Uterus (tissue), 4 donors: Measurements from ENCODE around the gene CITED4. TPM values are rescaled to one million over a fixed set of nuclear protein-coding genes. Genes with fewer than 3 reads are reported as not detected.
"Not testable (repeated sequence)": the region's sequence is repeated elsewhere in the genome, so short reads cannot be mapped to it uniquely, and the experiment has no call there.

Experiments used
- DNase-seq, 2 donors: peaks; one replicate each; pipeline ENCODE4 v3.0.0-alpha.2; 2019 to 2020
- H3K27ac ChIP-seq, 2 donors: fragments of 200-600 bp; sonication (generic); 1 replicate in 1 of 2; 2 replicates in 1 of 2; pipeline ENCODE4 v1.5.1; 2016 to 2018
- H3K27me3 ChIP-seq, 2 donors: fragments of 200-600 bp; sonication (generic); one replicate each; pipeline ENCODE4 v1.5.1; 2018 to 2019; ENCODE audit warnings: control low read depth in 1 of 2
- H3K36me3 ChIP-seq, 2 donors: fragments of 200-600 bp; sonication (generic); one replicate each; pipeline ENCODE4 v1.5.1; 2019; ENCODE audit warnings: control low read depth in 1 of 2
- H3K4me1 ChIP-seq, 2 donors: fragments of 200-600 bp; sonication (generic); one replicate each; pipeline ENCODE4 v1.5.1; 2018 to 2019; ENCODE audit warnings: control low read depth in 1 of 2
- H3K4me3 ChIP-seq, 2 donors: fragments of 200-600 bp; sonication (generic); 1 replicate in 1 of 2; 2 replicates in 1 of 2; pipeline ENCODE4 v1.5.1; 2018 to 2019; ENCODE audit warnings: mild to moderate bottlenecking in 1 of 2
- H3K9me3 ChIP-seq, 2 donors: fragments of 200-600 bp; sonication (generic); one replicate each; pipeline ENCODE4 v1.5.1; 2019; ENCODE audit warnings: control low read depth in 1 of 2
- CTCF ChIP-seq, 4 experiments: fragments of 200-600 bp in 2 of 4; fragments of 450-650 bp in 2 of 4; sonication (generic) in 2 of 4; IDR thresholded peaks; one replicate each; pipeline ENCODE4 v1.5.1; 2016 to 2019; ENCODE audit warnings: antibody characterized with exemption in 4 of 4, mild to moderate bottlenecking in 2 of 4, moderate library complexity in 1 of 4
- POLR2A ChIP-seq, 2 donors: fragments of 450-650 bp; IDR thresholded peaks; one replicate each; pipeline ENCODE4 v1.6.1; 2016; ENCODE audit warnings: antibody characterized with exemption in 2 of 2, mild to moderate bottlenecking in 1 of 2, moderate library complexity in 1 of 2
- intact Hi-C: fragments of 100-400 bp; cut with DNase I; formaldehyde crosslinking; loops from one replicate; pipeline ENCODE4 v1.15.1; 2023; ENCODE audit warnings: low total_unique reads
- total RNA-seq, 4 donors: library from RNA; depleted of rRNA in 3 of 4; stranded (reverse); fragments of >200 nt in 3 of 4; gene quantifications; one replicate each; pipeline versions ENCODE4 v1.1.0 to v1.2.4, GENCODE V29; 2014 to 2023
- donor health status: DM: yes; HTN: yes; CAD: no.

CITED4 gene
- total RNA-seq, 4 donors from 2014 or later, result 4.1 to 99.9 (median 19.9) TPM

GRCh38 chr1:40899230-40899870 lies 37.2 kb upstream of the CITED4 start:
- Histone ChIP-seq H3K4me3 (no peak overlapping the region), H3K9me3 (peaks cover 0 to 3% of the 10 kb centered on the region in 2 donors), H3K4me1 (no peaks in the 10 kb centered on the region), H3K36me3 (no peaks in the 10 kb centered on the region), H3K27ac (no peak overlapping the region), H3K27me3 (no peaks in the 10 kb centered on the region)
- TF ChIP-seq CTCF (IDR thresholded peaks at IDR 0.05) (no peak), POLR2A (IDR thresholded peaks at IDR 0.05) (no peak)
- intact Hi-C loops, result no loop called here
- DNase-seq, result no peak

- Histone ChIP-seq H3K36me3 (no peaks in the 10 kb centered on the region), H3K9me3 (peaks cover 0 to 10% of the 10 kb centered on the region in 2 donors), H3K4me3 (no peak overlapping the region), H3K27me3 (no peaks in the 10 kb centered on the region), H3K4me1 (no peaks in the 10 kb centered on the region), H3K27ac (no peak overlapping the region)
- no peak for DNase-seq
- no peak for TF ChIP-seq POLR2A (IDR thresholded peaks at IDR 0.05)
- no peak for TF ChIP-seq CTCF (IDR thresholded peaks at IDR 0.05)
- intact Hi-C loops, result no loop called here
These were observed 36.3 kb upstream of the CITED4 start for GRCh38 chr1:40898431-40898901.

- no peaks in the 10 kb centered on the region for H3K36me3 ChIP-seq
- intact Hi-C loops, result no loop called here
- no peak for DNase-seq
- H3K4me3 ChIP-seq, result no peak overlapping the region
- no peaks in the 10 kb centered on the region for H3K4me1 ChIP-seq
- peaks cover 0 to 10% of the 10 kb centered on the region in 2 donors for H3K9me3 ChIP-seq
- H3K27ac ChIP-seq, result no peak overlapping the region
- H3K27me3 ChIP-seq, result no peaks in the 10 kb centered on the region
- no peak for TF ChIP-seq POLR2A (IDR thresholded peaks at IDR 0.05)
These were observed 35.4 kb upstream of the CITED4 start for GRCh38 chr1:40897513-40897912.

DNA sequence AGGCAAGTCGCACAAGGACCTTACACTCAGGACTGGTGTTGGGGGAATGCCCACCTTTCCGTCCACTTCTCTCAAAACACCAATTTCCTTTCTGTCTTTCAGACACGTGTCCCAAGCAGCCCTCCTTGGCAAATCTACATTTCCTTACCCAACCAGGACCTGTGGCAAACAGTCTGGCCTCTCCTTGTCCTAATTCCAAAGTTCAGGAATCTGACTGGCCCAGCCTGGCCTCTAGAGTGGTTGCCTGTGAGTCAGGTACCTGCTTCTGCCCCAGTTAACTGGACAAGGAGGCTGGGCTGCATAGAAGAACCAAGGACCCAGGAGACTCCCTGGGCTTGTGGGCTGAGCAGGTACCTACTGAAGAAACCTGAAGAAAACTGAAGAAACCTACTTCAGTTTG lies 34.3 kb upstream of the CITED4 start:
- Histone ChIP-seq H3K9me3 (peaks cover 0 to 10% of the 10 kb centered on the region in 2 donors), H3K36me3 (no peaks in the 10 kb centered on the region), H3K27me3 (no peaks in the 10 kb centered on the region), H3K4me1 (no peaks in the 10 kb centered on the region), H3K4me3 (no peak overlapping the region), H3K27ac (no peak overlapping the region)
- intact Hi-C loops, result no loop called here
- no peak for TF ChIP-seq POLR2A (IDR thresholded peaks at IDR 0.05)
- TF ChIP-seq CTCF (IDR thresholded peaks at IDR 0.05), result no peak
- DNase-seq, result no peak

- Histone ChIP-seq H3K27ac (no peak overlapping the region), H3K4me1 (no peaks in the 10 kb centered on the region), H3K9me3 (peaks cover 0 to 10% of the 10 kb centered on the region in 2 donors), H3K27me3 (no peaks in the 10 kb centered on the region), H3K4me3 (no peak overlapping the region), H3K36me3 (no peaks in the 10 kb centered on the region)
- no peak for TF ChIP-seq CTCF (IDR thresholded peaks at IDR 0.05)
- no peak for TF ChIP-seq POLR2A (IDR thresholded peaks at IDR 0.05)
- no peak for DNase-seq
- intact Hi-C loops, result no loop called here
These were observed 33.4 kb upstream of the CITED4 start for GRCh38 chr1:40895601-40896000.

DNA sequence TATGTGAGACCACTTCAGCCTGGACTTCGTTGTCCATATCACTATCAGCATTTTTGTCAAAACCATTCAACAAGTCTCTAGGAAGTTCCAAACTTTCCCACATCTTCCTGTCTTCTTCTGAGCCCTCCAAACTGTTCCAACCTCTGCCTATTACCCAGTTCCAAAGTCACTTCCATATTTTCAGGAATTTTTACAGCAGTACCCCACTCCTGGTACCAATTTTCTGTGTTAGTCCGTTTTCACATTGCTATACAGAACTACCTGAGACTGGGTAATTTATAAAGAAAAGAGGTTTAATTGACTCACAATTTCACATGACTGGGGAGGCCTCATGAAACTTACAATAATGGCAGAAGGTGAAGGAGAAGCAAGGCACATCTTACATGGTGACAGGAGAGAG lies 32.7 kb upstream of the CITED4 start:
- H3K27me3 ChIP-seq, H3K4me1 ChIP-seq, H3K4me3 ChIP-seq, DNase-seq, H3K9me3 ChIP-seq, H3K36me3 ChIP-seq, intact Hi-C loops, H3K27ac ChIP-seq: not testable (repeated sequence)
